ENCODE data around the gene CRHR1. TPM values are rescaled to one million over a fixed set of nuclear protein-coding genes. Genes with fewer than 3 reads are reported as not detected.

CRHR1 gene
- total and polyA plus RNA-seq, 2 of the 4 experiments (the other 2 are of a cell fraction) = not detected

DNA sequence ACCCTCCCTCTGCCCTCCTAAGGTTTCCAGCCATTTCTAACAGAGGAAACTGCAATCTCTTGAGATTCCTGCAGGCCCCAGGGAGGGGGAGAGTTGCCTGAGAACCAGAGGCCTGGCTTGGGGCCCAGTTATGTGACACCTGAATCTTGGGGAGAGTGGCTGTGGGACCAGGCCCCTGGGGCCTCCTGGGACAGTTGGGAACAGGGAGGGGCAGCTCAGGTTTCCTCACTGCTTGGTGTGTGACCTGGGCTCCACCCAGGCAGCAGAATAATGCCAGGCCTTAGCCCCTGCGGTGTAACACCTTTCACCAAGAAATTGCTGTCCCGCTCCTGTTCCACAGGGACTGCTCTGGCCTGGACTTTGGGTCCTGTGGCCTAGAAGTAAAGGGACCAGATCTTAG lies 44.3 kb upstream of the CRHR1 start:
- CTCF ChIA-PET = no interaction called here
- POLR2A ChIA-PET (ENCODE audit: unreplicated experiment) = no interaction called here
- H3K27me3 ChIP-seq (ENCODE audit: control insufficient read depth, insufficient read depth, low read length) = peaks cover 9% of the 10 kb centered on the region

More for the DNA sequence above, 44.3 kb upstream of the CRHR1 start:
- no peaks in the 10 kb centered on the region for H3K36me3 ChIP-seq (ENCODE audit: control insufficient read depth, insufficient read depth, low read length)
- H2BK120ac ChIP-seq (ENCODE audit: low read depth, low read length) = no peak overlapping the region
- H2BK20ac ChIP-seq (ENCODE audit: low read depth, low read length) = no peak overlapping the region
- TF ChIP-seq MXI1 (IDR thresholded peaks at IDR 0.05; ENCODE audit: borderline replicate concordance, low read depth, low read length) (no peak), MAFK (IDR thresholded peaks at IDR 0.05; ENCODE audit: low read depth, low read length) (no peak), RFX5 (IDR thresholded peaks at IDR 0.05; ENCODE audit: low read depth, low read length) (no peak), ELK1 (IDR thresholded peaks at IDR 0.05; ENCODE audit: borderline replicate concordance, low read depth, low read length) (no peak), RCOR1 (IDR thresholded peaks at IDR 0.05; ENCODE audit: insufficient replicate concordance, low read length) (no peak), RAD21 (IDR thresholded peaks at IDR 0.05; ENCODE audit: low read length) (no peak), CHD1 (IDR thresholded peaks at IDR 0.05; ENCODE audit: low read depth, low read length) (no peak), CEBPB (IDR thresholded peaks at IDR 0.05; ENCODE audit: low read depth, low read length) (no peak), FOS (IDR thresholded peaks at IDR 0.05; ENCODE audit: low read depth, low read length) (no peak), USF2 (IDR thresholded peaks at IDR 0.05; ENCODE audit: low read depth, low read length) (no peak), NFE2L2 (IDR thresholded peaks at IDR 0.05; ENCODE audit: low read depth, low read length) (no peak), MAZ (IDR thresholded peaks at IDR 0.05; ENCODE audit: borderline replicate concordance, low read depth, low read length) (no peak), BHLHE40 (IDR thresholded peaks at IDR 0.05; ENCODE audit: low read depth, low read length) (no peak), POLR2A (IDR thresholded peaks at IDR 0.05; ENCODE audit: low read depth, low read length) (no peak), SMC3 (IDR thresholded peaks at IDR 0.05; ENCODE audit: low read depth, low read length) (no peak), CTCF (conservative IDR thresholded peaks at IDR 0.05; ENCODE audit: low read depth, low read length) (no peak)
- H3K9ac ChIP-seq (ENCODE audit: low read depth, low read length) = no peak overlapping the region
- no peak overlapping the region for H2AFZ ChIP-seq (replicated peaks; ENCODE audit: low read length, poor library complexity)
- no peak overlapping the region for H2BK15ac ChIP-seq (ENCODE audit: low read depth, low read length)
- H3K9me1 ChIP-seq (ENCODE audit: insufficient read depth, low read length) = no peaks in the 10 kb centered on the region
- no peak overlapping the region for H3K4me2 ChIP-seq (ENCODE audit: low read depth, low read length)
- no peak overlapping the region for H4K91ac ChIP-seq (ENCODE audit: insufficient read depth, low read depth, low read length)
- no peak overlapping the region for H4K8ac ChIP-seq (ENCODE audit: low read depth in 2 of 2, low read length in 2 of 2)
- no peak overlapping the region for H3K4me3 ChIP-seq (ENCODE audit: insufficient read depth, low read depth, low read length)
- H3K27ac ChIP-seq (ENCODE audit: insufficient read depth, low read length) = no peak overlapping the region
- dilution Hi-C loops (cut with HindIII; ENCODE audit: low sequenced_read_pairs, unreplicated experiment) = no loop called here
- H3K79me1 ChIP-seq (ENCODE audit: low read depth in 1 of 2, low read length in 2 of 2) = no peaks in the 10 kb centered on the region
- no peak overlapping the region for H3K18ac ChIP-seq (ENCODE audit: low read depth, low read length)
- H3K9me3 ChIP-seq (ENCODE audit: control insufficient read depth, insufficient read depth, low read length) = no peaks in the 10 kb centered on the region
- in situ Hi-C loops (cut with MboI; ENCODE audit: low sequenced_read_pairs) = no loop called here
- H3K4ac ChIP-seq (ENCODE audit: low read depth, low read length) = no peak overlapping the region
- no peak overlapping the region for H2AK9ac ChIP-seq (replicated peaks; ENCODE audit: low read depth, low read length, poor library complexity)
- H2BK5ac ChIP-seq (ENCODE audit: low read depth, low read length, poor library complexity, severe bottlenecking) = no peak overlapping the region
- no peak overlapping the region for H4K5ac ChIP-seq (ENCODE audit: low read depth, low read length)
- intact Hi-C loops (cut with micrococcal nuclease) = no loop called here
- BruUV-seq (replicated peaks) = no TSS peak
- H2AK5ac ChIP-seq (ENCODE audit: low read depth, low read length) = no peak overlapping the region
- no peak overlapping the region for H3K56ac ChIP-seq (ENCODE audit: extremely low read depth, insufficient read depth, low read length)
- H3K23ac ChIP-seq (ENCODE audit: low read depth, low read length) = no peak overlapping the region
- H3K4me1 ChIP-seq (ENCODE audit: control insufficient read depth, insufficient read depth, low read length) = no peaks in the 10 kb centered on the region
- ATAC-seq (ENCODE audit: low read depth) (no peak), DNase-seq (no peak)
- no peak overlapping the region for H3K14ac ChIP-seq (replicated peaks; ENCODE audit: low read depth, low read length)
- no CpG with 5 or more reads among the region's 2 CpGs for WGBS, 2 experiments (ENCODE audit: extremely low coverage in 2 of 2, insufficient read length in 1 of 2)
- no peaks in the 10 kb centered on the region for H4K20me1 ChIP-seq (ENCODE audit: insufficient read depth, low read length)
